GM19372 (cell line): ENCODE data around the gene COL27A1.

Experiments
- ATAC-seq: cut with Tn5 transposase; IDR thresholded peaks from one replicate; pipeline ENCODE4 v1.9.1; 2021; ENCODE audit warnings: mild to moderate bottlenecking, low read depth, moderate library complexity; ENCODE audit not compliant: unreplicated experiment

COL27A1 gene

DNA sequence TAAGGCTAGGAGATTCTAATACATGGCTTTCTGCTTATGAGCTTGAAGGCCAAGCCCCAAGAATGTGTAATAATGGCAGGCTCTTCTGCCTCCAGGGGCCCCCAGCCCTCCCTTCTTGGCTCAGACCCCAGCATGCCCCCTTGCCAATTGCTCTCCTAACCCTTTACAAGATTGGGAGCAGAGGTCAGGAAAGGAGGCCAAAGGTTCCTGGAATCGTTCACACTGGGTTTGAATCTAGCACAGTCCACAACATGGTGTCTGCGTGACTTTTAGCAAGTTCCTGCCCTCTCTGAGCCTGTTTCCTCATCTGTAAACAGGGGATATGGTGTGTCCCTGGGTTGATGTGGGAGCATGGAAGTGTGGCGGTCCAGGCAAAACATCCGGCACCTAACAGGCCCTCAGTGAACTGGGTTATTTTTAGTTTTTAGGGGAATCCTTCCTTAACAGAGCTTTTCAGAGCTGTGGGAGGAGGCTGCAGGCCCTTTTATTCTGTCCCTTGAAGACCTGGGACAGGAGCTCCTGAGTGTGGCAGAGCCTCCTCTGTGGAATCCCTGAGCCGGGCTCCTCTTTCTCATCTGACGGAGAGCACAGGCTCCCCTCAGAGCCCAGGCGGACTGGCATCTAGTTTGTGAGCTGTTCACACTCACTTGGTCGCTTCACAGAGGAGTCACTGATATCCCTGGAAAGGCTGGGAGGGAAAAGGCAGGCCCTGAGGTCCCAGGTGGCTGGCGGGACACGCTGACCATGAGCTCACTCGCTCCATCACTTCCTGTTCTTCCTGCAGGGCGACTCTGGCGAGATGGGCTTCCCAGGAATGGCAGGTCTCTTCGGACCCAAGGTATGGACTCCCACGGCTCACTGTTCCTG is 144.2 kb downstream of the COL27A1 start:
- ATAC-seq = no peak

DNA sequence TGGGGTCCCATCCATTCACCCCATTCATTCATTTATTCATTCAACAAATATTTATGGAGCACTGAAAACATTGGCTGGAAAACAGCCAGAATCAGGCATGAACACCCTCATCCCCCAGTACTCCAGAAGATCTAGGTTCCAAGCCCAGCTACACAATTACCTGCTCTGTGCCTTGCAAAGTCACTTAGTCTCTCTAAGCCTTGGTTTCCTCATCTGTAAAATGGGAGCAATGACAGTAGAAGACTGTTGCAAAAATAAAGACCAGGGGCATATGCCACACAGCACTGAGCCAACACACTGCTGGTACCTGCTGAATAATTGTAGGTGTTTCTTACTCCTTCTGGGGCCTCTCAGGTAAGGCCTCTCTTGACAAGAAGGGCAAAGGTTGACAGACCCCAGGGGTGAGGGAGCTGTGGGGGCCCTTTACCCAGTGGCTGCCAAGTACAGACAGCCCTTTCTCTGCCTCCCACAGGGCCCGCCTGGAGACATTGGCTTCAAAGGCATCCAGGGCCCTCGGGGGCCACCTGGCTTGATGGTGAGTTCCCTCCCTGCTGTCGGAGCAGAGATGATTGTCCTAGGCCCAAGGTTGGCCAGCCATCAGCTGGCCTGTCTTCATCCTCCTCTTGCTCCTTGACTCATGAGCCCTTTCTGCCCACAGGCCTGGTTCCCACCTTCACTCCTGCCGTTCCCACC is 145.0 kb downstream of the COL27A1 start:
- no peak for ATAC-seq

DNA sequence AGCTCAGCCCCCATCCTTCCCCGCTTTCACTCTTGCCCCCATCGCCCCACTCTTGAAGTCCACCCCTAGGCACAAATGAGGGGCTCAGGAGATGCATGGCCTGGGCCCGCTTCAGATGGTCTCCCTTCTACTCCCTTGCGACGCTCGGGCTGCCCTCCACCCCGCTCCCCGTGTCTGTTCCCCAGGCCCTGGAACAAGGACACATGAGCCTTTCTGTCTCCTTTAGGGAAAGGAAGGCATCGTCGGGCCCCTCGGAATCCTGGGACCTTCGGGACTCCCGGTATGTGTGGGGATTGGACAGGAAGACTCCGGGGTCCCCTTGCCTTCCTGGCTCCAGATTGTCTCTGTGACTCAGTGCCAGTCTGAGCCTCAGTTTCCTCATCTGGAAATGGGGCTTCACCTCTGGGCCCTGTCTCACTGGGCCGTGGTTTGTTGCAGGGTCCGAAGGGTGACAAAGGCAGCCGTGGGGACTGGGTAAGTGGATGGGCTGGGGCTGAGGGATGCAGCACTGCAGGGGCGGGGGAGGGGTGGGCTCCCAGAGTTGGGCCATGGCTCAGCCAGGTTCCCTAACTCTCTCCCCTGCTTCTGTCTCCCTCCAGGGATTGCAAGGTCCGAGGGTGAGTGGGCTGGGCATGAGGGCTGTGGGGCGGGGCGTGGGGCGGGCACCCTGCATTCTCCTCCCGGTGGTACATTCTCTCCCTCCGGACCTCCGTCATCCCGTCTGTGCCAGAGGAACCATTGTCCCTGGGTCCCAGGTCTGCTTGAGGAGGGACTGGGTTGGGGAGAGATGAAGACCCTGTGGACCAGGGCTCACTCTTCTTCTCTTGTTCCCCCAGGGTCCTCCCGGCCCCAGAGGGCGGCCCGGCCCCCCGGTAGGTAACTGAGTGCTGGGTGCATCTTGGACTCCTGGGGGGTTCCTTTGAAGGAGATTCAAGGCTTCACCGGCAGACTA is 145.8 kb downstream of the COL27A1 start:
- no peak for ATAC-seq

DNA sequence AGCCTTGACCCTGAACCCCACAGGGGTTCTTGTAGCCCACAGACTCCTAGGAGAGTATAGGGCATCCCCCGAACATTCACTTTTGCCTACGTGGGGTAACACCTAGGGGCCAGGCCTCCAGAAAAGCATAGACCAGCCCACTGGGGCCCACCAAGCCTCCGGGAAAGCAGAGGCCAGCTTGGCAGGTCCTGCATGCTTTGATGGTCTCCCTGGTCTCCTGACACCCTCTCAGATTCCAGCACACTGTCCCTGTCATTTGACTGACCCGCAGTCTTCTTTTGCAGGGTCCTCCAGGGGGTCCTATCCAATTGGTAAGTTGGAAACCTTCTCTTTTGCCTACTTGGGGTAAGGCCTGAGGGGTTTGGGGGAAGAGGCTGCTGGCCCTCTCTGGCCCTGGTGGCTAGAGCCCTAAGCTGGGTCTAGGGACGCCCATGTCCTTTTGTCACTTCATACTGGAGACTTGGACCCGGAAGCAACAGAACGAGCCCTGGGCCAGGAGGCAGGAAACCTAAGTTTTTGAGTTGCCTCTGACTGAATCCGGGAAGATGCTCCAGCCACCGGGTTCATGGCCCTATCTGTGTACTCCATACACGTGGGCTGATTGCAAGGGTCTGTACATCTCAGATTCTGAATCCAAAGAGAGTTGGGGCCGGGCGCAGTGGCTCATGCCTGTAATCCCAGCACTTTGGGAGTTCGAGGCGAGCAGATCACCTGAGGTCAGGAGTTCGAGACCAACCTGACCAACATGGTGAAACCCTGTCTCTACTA is 146.6 kb downstream of the COL27A1 start:
- no peak for ATAC-seq

DNA sequence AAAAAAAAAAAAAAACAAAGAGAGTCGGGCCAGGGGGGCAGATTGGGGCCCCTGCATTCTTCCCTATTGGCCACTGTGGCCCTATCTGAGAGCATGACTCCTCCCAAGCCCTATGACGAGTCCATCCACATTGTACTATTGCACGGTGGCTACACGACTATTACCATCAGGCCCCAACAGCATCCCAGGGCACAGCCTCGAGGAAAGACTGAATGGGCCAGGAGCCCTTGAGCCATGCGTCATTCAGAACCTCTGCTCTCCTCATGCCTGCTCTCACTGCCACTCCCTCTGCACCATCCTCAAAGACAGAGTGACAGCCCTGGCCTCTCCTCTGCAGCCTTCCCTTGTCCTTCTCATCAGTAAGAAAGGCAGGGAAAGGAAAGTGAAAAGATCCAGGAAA is 147.4 kb downstream of the COL27A1 start:
- ATAC-seq = no peak

DNA sequence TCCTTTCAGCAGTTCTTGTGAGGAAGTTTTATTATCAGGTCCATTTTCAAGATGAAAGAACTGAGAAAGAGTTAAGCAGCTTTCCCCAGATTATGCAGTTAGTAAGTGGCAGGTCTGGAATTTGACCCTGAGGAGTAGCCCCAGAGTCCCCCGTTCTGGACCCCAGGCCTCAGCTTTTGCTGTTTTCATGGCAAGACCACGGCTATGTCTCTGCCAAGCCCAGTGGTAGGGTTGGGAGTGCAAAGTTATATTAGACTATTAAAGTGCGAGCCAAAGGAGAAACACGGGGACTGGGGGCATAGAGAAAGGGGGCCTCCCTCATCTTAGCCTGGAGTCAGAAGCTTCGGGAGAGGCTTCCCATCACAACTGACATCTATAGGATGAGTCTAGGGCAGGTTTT is 148.2 kb downstream of the COL27A1 start:
- ATAC-seq = no peak

DNA sequence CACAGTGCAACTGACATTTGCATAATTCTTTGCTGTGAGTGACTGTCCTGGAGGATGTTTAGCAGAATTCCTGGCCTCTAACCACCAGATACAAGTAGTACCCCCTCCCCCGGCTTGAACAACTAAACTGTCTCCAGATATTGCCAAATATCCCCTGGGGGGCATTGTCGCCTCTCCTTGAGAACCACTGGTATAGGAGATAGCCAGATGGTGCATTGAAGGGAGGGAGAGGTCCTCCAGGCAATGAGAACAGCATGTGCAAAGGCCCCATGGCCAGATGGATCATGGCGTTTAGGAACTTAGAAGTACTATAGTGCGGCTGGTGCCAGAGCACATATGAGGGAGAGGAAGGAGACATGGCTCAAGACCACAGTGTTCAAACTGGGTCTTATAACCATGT is 148.6 kb downstream of the COL27A1 start:
- no peak for ATAC-seq

DNA sequence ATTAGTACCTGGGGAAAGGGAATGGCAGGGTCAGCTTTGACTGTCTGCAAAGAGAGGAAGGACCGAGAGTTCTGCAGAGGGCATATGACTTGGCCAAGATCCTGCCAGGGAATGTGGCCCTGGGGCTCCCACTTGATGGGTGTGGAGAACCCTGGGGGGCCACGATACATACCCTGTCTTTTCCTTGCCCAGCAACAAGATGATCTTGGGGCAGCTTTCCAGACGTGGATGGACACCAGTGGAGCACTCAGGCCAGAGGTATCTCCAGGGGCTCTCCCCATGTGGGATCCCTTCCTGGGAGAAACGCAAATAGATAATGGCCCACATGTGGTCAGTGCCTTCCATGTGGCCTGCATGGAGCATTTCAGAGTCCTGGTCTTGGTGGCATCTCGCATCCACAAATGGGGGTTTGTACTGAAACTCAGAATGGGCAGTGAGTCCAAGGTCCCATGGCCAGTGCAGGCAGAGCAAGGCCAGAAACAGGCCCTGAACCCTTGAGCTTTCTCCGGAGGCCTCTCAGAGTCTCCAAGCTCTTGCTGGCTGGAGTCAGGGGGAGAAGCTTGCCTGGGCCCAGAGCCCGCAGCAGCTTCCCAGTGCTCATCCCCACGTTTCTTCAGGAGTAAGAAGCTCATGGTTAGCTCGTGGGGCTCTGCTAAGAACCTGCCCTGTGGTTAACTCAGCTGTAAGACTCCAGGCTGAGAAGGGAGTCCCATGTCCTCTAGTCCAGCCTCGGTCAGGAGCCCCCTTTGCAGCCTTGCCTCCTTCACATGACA is 149.3 kb downstream of the COL27A1 start:
- no peak for ATAC-seq

DNA sequence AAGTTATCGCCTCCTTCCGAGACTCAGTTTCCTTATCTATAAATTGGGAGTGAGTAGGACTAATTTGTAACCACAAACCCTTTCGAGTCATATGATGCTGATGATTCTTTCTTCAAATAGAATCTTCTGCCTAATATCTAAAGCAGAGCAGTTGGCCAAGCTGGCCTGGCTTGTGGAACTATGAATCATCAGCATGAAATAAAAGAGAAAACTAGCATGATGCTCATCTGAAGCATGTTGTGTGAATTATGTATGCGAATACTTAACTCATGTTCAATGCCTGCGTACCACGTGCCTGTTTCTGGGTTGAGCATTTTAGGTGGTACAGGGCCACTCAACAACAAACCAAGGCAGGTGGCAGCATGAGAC is 152.5 kb downstream of the COL27A1 start:
- ATAC-seq = no peak

DNA sequence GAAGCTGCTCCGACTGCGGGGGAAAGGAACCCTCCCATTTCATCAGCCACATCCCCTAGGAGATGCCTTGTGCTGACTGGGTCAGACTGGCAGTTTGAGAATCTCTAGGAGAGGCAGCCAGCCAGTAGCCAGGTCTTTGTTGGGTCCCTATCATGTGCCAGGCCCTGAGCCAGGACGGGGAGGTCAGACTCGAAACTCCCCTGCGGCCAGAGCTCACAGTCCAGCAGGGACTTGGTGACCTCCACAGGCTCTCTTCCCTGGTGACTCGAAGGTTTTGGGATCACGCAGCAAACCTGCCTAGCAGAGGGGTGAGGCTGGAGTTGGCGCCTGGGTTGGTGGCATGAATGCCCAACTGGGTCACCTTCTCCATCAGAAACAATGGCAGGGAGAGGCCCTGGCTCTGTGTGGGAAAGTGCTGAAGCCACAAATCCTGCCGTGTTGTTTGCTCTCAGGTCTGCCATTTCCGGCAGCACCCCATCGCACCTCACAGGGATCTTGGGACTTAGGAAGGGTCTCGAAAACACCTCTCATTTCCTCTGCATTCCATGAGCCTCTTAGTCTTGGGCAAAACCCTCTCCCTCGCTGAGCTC is 153.1 kb downstream of the COL27A1 start:
- no peak for ATAC-seq

DNA sequence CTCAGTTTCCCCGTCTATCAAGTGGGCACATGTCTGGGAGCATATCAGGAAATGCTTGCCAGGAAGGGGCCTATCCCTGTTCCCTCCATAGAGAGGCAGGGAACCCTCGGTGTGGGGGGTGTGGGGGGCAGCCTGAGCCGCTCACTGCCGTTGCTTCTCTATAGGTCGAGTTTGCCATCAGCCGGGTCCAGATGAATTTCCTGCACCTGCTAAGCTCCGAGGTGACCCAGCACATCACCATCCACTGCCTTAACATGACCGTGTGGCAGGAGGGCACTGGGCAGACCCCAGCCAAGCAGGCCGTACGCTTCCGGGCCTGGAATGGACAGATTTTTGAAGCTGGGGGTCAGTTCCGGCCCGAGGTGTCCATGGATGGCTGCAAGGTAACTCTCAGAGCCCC is 153.8 kb downstream of the COL27A1 start:
- ATAC-seq = no peak

DNA sequence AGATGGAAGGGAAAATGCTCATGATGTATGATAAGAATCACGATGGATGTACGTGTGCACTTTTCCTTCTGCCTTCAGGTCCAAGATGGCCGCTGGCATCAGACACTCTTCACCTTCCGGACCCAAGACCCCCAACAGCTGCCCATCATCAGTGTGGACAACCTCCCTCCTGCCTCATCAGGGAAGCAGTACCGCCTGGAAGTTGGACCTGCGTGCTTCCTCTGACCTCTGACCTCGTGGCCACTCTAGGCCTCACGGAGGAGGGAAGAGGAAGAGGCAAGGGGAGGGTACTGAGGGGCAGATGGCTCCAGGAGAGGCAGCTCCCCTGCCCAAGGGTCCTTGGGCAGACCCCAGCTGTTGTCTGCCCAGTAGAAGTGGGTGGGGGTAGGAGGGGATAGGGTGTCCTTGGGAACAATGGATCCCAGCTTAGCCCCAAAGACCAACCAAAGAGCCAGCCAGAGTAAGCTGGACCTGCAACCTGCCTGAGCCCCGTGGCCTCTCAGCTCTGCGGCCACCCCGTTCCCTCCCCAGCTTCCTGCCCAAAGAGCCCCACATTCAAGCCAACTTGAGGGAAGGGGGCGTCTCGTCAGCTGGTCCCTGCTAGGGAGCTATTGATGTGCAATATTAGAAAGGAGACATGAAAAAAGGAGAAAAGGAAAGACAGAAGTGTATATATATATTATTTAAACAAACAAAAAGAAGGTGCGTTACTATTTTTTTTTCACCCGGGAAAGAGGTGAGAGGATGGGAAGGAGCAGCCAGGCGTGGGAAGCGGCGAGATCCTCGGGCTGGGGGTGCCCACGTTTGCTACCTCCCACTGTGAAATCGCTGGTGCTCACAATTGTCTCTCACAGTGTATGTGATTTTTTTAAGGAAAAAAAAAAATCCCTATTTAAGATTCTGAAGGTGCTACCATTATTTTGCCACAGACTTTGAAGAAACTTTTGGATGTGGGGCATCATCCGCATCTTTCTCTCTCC is 155.4 kb downstream of the COL27A1 start:
- ATAC-seq = no peak

DNA sequence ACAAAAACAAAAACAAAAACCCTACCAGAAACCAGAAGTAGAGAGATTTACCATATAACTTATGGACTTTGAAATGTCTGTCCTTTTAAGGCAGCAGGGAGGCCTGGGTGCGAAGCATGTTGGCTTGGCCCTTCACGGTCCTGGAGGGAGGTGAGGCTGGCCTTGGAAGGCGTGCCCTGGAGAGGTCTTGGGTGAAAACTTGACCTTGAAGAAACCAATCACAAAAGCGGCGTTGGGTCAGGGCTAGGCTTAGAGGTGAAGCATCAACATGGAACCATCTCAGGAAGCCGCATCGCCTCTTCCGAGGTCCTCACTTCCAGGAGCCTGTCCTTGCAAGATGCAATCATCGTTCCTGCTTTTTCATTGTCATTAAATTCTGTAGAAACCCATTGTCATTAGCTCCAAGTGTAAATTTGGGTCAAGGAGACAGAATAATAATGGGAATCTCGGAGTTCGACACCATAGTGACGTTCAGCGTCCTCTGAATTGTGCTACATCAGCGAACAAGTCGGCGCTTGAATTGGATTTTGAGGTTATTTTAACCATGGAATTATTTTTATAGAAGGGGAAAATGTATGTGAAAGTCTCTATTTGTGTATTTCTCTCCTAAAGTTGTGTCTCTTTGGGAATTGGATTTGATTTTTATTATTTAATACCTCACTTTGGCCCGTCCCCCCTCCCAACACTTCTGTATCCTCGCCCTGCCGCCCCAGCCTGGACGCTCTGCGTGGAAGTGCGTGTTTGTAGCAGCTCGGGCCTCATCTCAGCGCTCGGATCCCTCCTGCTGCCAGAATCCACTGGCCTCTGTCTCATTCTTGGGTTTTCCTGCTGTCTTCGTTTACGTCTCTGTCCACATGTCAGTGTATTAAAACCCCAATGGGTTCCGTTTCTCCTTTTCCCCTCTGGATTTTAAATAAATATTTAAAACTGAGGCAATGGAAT is 156.5 kb downstream of the COL27A1 start:
- ATAC-seq = no peak

DNA sequence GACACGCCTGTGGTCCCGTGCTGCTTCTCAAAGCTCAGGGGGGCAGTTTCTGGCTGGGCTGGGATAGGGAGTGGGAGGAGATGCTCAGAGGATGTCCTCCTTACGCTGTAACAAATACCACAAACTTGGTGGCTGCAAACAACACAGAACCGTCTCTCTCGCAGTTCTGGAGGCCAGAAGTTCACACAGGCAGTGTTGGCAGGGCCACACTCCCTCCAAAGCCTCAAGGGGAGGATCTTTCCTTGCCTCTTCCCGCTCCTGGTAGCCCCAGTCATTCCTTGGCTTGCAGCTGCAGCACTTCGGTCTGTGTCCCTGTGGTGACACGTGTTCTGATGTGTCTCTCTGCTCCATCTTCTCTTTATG is 157.2 kb downstream of the COL27A1 start:
- ATAC-seq = no peak

DNA sequence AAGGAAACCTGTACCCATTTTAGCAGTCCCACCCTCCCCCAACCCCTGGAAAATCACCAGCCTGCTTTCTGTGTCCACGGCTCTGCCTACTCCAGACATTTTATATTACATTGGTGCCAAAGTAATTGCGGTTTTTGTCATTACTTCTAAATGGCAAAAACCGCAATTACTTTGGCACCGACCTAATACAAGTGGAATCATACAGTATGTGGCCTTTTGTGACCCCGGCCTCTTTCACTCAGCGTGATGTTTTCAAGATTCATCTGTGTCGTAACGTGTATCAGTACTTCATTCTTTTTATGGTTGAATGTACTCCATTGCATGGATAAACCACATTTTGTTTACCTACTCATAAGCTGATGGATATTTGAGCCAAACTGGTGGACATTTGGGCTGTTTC is 157.8 kb downstream of the COL27A1 start:
- no peak for ATAC-seq

DNA sequence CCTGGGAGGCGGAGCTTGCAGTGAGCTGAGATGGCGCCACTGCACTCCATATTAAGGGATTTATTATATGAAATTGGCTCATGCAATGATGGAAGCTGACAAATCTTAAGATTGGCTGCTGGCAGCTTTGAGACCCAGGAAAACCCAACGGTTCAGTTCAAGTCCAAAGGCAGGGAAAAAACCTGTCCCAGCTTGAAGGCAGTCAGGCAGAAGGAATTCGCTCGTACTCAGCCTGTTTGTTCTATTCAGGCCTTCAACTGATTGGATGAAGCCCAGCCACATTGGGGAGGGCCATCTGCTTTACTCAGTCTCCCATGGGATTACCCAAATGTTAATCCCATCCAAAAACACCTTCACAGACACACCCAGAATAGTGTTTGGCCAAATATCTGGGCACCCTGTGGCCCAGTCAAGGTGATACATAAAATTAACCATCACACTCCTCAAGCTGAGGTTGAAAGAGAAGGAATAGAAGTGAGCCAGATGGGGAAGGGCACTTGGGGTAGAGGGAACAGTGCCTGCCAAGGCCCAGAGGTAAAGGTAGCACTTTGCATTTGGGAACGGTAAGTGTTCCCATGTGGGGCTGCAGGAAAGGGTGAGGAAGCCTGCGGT is 159.0 kb downstream of the COL27A1 start:
- ATAC-seq = no peak
